Caco-2 (cell line): ENCODE data around the gene ITPR1. TPM values are rescaled to one million over a fixed set of nuclear protein-coding genes. Genes with fewer than 3 reads are reported as not detected.

Source experiments
- BruUV-seq: library from RNA; stranded (reverse); fragments of 400-500 nt; replicated peaks from 2 replicates; lab custom pipeline; 2021; lab: Mats Ljungman, UMichigan
- CTCF ChIA-PET: fragments of 300-600 bp; sonication (Branson Sonifier 250); formaldehyde crosslinking; loops from one replicate; lab custom pipeline; 2022; ENCODE audit warnings: antibody characterized with exemption; lab: Charles Lee
- POLR2A ChIA-PET: fragments of 300-600 bp; sonication (Branson Sonifier 250); formaldehyde crosslinking; loops from one replicate; lab custom pipeline; 2022; ENCODE audit warnings: antibody characterized with exemption; lab: Charles Lee
- DNase-seq, 2 experiments: peaks; one replicate each; pipeline versions ENCODE4 v3.0.0 to v3.0.0-alpha.2; 2020 to 2022
- H3K27me3 ChIP-seq: replicated peaks from 2 replicates; pipeline ENCODE4 v1.6.0; 2011; ENCODE audit warnings: low read length; ENCODE audit not compliant: control insufficient read depth, insufficient read depth
- H3K36me3 ChIP-seq: 2 replicates; pipeline ENCODE4 v1.5.1; 2011; ENCODE audit warnings: low read length; ENCODE audit not compliant: control insufficient read depth, insufficient read depth
- H3K4me1 ChIP-seq: fragments of 250-450 bp; sonication (Bioruptor Pico); 2 replicates; pipeline ENCODE4 v1.5.1; 2020; ENCODE audit warnings: mild to moderate bottlenecking
- H3K4me3 ChIP-seq: 2 replicates; pipeline ENCODE4 v1.5.1; 2011; ENCODE audit warnings: low read depth, mild to moderate bottlenecking, control low read depth, low read length
- H3K9me3 ChIP-seq: fragments of 250-450 bp; sonication (Bioruptor Pico); 2 replicates; pipeline ENCODE4 v1.5.1; 2020; ENCODE audit warnings: mild to moderate bottlenecking, moderate library complexity
- H3K27ac Mint-ChIP-seq: one replicate; pipeline ENCODE4 v1.8.0; 2022; ENCODE audit warnings: mixed read lengths; ENCODE audit not compliant: unreplicated experiment
- H3K27me3 Mint-ChIP-seq: one replicate; pipeline ENCODE4 v1.8.0; 2022; ENCODE audit warnings: mixed read lengths; ENCODE audit not compliant: insufficient read depth, unreplicated experiment
- H3K36me3 Mint-ChIP-seq: one replicate; pipeline ENCODE4 v1.8.0; 2022; ENCODE audit warnings: mild to moderate bottlenecking, mixed read lengths; ENCODE audit not compliant: insufficient read depth, unreplicated experiment
- H3K4me1 Mint-ChIP-seq: one replicate; pipeline ENCODE4 v1.8.0; 2022; ENCODE audit warnings: low read depth, mixed read lengths; ENCODE audit not compliant: unreplicated experiment
- H3K4me3 Mint-ChIP-seq: one replicate; pipeline ENCODE4 v1.8.0; 2022; ENCODE audit warnings: mild to moderate bottlenecking, moderate library complexity, mixed read lengths; ENCODE audit not compliant: unreplicated experiment
- H3K9me3 Mint-ChIP-seq: one replicate; pipeline ENCODE4 v1.8.0; 2022; ENCODE audit warnings: mixed read lengths; ENCODE audit not compliant: unreplicated experiment
- CTCF ChIP-seq, 2 experiments: fragments of 200-600 bp in 1 of 2; IDR thresholded peaks; 1 replicate in 1 of 2; 2 replicates in 1 of 2; pipeline versions ENCODE4 v1.5.1 to v1.8.0; 2011 to 2022; ENCODE audit warnings: antibody characterized with exemption in 1 of 2, control low read depth in 1 of 2, inconsistent platforms in 1 of 2, low read depth in 1 of 2, low read length in 1 of 2, mild to moderate bottlenecking in 1 of 2, moderate library complexity in 1 of 2; ENCODE audit not compliant: insufficient read depth in 1 of 2, severe bottlenecking in 1 of 2, unreplicated experiment in 1 of 2
- intact Hi-C: fragments of 100-400 bp; cut with micrococcal nuclease; formaldehyde crosslinking; loops from one replicate; pipeline ENCODE4 v1.10.0; 2022; ENCODE audit not compliant: unreplicated experiment
- total RNA-seq: library from RNA; stranded (reverse); gene quantifications from 2 replicates; pipeline ENCODE4 v1.2.3, GENCODE V29; 2022

The ITPR1 gene
- total RNA-seq, 1 experiment from 2014 or later: 10.4 TPM

GRCh38 chr3:4822568-4822967 is 329.4 kb downstream of the ITPR1 start:
- intact Hi-C loops: no loop called here
- Histone ChIP-seq H3K4me3 (no peak overlapping the region), H3K4me1 (peaks cover 18% of the 10 kb centered on the region), H3K27me3 (no peaks in the 10 kb centered on the region), H3K36me3 (no peaks in the 10 kb centered on the region), H3K9me3 (no peaks in the 10 kb centered on the region)
- no peak overlapping the region for H3K27ac Mint-ChIP-seq
- CTCF ChIA-PET: no interaction called here
- H3K9me3 Mint-ChIP-seq: peaks cover 5% of the 10 kb centered on the region
- TF ChIP-seq CTCF (IDR thresholded peaks at IDR 0.05; ENCODE audit: insufficient read depth in 1 of 2, low read depth in 1 of 2, low read length in 1 of 2, severe bottlenecking in 1 of 2, unreplicated experiment in 1 of 2): no peak
- no peak overlapping the region for H3K4me3 Mint-ChIP-seq
- H3K36me3 Mint-ChIP-seq: no peaks in the 10 kb centered on the region
- no peaks in the 10 kb centered on the region for H3K27me3 Mint-ChIP-seq
- POLR2A ChIA-PET: no interaction called here
- BruUV-seq: no TSS peak
- H3K4me1 Mint-ChIP-seq: peaks cover 13% of the 10 kb centered on the region
- no peak for DNase-seq

DNA sequence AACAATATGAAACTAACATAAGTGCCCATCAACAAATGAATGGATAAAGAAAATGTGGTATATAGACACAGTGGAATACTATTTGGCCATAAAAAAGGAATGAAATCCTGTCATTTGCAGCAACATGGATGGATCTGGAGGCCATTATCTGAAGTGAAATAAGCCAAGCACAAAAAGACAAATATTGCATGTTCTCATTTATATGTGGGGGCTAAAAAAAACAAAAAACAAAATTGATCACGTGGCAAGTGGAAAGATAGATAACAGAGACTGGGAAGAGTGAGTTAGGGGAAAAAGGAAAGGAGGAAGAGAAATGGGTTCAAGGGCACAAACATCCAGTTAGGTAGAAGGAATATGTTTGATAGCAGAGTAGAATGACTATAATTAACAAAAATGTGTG is 330.2 kb downstream of the ITPR1 start:
- no peak for TF ChIP-seq CTCF (IDR thresholded peaks at IDR 0.05; ENCODE audit: insufficient read depth in 1 of 2, low read depth in 1 of 2, low read length in 1 of 2, severe bottlenecking in 1 of 2, unreplicated experiment in 1 of 2)
- POLR2A ChIA-PET: no interaction called here

DNA sequence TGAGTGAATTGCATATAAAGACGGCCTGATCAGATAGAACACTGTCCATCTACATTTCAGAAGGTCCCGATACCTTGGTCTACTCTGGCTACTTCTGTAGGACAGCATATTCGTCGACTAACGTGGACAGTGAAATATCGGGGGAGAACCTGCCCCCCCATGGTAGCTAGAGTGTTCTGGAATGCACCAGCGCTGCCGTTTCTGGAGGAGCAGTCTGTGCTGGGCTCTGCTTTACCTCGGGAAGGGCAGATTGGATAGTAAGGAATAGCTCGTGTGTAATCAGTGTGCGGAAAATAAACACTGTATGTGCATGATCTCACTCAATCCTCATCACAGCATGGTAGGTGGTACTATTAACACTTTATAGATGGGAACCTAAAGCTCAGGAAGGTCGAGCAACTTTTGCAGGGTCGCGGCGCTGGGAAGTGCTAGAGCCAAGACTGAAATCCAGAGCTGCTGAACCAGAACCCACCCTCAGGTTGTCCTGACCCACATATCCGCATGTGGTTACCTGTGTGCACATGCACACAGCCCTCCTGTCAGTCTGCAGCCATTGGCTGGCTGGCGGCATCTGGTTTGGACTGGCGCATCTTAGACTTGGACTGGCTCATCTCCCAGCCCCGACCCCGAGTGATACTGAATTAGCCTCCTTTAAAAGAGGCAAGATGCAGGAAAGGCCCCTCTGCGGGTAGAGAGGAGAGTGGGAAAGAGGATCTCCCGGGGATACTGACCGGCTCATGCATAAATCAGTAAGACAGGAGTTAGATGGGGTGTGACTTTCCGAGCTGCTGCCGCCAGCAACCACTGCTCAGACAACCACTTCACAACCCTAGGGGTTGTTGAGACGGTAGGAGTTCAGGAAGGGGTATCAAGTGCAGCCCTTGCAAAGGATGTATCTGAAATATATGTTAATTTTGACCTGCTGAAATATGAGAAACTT is 331.1 kb downstream of the ITPR1 start:
- CTCF ChIA-PET: no interaction called here
- Histone ChIP-seq H3K36me3 (no peaks in the 10 kb centered on the region), H3K4me3 (no peak overlapping the region), H3K27me3 (no peaks in the 10 kb centered on the region), H3K4me1 (peaks cover 18% of the 10 kb centered on the region), H3K9me3 (no peaks in the 10 kb centered on the region)
- H3K9me3 Mint-ChIP-seq: no peaks in the 10 kb centered on the region
- intact Hi-C loops: no loop called here
- TF ChIP-seq CTCF (IDR thresholded peaks at IDR 0.05; ENCODE audit: insufficient read depth in 1 of 2, low read depth in 1 of 2, low read length in 1 of 2, severe bottlenecking in 1 of 2, unreplicated experiment in 1 of 2): no peak
- no TSS peak for BruUV-seq
- DNase-seq: no peak
- H3K36me3 Mint-ChIP-seq: no peaks in the 10 kb centered on the region
- POLR2A ChIA-PET: no interaction called here
- H3K27me3 Mint-ChIP-seq: no peaks in the 10 kb centered on the region
- no peak overlapping the region for H3K4me3 Mint-ChIP-seq
- peaks cover 13% of the 10 kb centered on the region for H3K4me1 Mint-ChIP-seq
- H3K27ac Mint-ChIP-seq: no peak overlapping the region

More for the DNA sequence above, 330.2 kb downstream of the ITPR1 start:
- H3K36me3 ChIP-seq: no peaks in the 10 kb centered on the region
- intact Hi-C loops: no loop called here
- no peaks in the 10 kb centered on the region for H3K27me3 ChIP-seq
- Mint-ChIP-seq H3K27me3 (no peaks in the 10 kb centered on the region), H3K4me1 (peaks cover 13% of the 10 kb centered on the region), H3K36me3 (no peaks in the 10 kb centered on the region), H3K9me3 (no peaks in the 10 kb centered on the region), H3K4me3 (no peak overlapping the region), H3K27ac (no peak overlapping the region)
- H3K9me3 ChIP-seq: no peaks in the 10 kb centered on the region
- no peak for DNase-seq
- H3K4me1 ChIP-seq: peaks cover 18% of the 10 kb centered on the region
- H3K4me3 ChIP-seq: no peak overlapping the region
- BruUV-seq: no TSS peak
- CTCF ChIA-PET: no interaction called here
